Inferior parietal cortex (tissue), 1 donor: ENCODE results near the gene NPAS2.
A peak's percentile ranks its signal among the peaks of the same experiment; 100 is the strongest.

Source experiments
- DNase-seq: peaks from one replicate; pipeline ENCODE4 v3.0.0-alpha.2; 2016; ENCODE audit errors: extremely low spot score

NPAS2 gene

GRCh38 chr2:100965596-100965995 lies 145.7 kb downstream of the NPAS2 start:
- DNase-seq, result no peak

DNA sequence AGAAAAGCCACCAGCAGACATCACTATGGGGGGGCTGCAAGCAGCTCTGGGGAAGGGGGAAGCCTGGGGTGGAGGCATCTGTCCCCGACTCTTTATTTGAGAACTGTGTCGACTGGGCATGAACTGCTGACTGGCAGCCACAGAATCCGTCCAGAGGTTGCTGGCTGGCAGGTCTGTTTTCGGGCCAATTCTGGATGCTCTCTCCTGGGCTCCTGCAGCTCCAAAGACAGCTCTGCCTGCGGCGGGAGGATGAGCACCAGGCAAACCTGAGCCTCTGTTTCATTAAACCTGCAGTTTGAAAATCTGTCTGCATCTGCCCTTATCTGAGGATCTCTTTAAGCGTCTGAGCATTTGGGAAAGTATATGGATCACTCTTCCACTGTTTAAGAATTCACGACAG lies 147.8 kb downstream of the NPAS2 start:
- DNase-seq, result no peak

DNA sequence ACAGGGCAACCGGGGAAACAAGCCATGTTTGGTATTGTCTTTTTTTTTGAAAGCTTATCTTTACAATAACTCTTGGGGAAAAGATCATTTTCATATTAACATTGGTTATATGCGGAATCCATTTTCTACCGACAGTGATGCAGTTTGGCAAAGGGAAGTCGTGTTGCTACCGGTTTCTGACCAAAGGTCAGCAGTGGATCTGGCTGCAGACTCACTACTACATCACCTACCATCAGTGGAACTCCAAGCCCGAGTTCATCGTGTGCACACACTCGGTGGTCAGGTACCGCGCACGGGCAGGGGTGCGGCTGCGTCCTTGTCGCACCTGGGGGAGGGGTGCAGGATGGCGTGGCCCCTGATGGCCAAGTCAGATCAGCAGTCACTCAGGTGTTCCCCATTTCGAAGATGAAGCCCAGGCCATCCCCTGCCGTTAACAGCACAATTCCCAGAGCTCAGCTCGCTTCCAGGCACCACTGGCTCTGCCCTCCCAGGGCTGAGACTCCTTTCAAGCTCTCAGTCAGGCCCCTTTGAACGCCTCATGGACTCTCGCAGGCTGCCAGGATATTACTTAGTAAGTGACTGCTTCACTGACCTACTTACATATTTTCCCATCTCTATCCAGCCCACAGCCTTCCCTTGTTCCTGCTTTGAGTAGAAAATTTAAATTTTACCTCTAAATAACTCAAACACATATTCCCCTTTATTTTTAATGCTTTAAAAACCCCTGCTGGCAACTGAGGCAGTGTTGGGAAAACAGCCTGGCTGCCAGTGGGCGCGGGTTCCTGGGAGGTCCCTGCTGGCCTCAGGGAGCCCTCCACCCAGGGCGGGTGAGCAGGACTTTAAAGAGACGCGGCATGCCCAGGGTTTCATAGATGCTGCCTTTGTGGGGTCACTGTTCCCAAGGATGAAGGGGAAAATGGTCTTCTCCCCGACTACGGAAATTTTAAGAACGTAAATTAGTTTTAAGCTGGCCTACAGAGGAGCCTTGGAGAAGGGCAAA lies 148.5 kb downstream of the NPAS2 start:
- no peak for DNase-seq

GRCh38 chr2:100969998-100970397 lies 150.1 kb downstream of the NPAS2 start:
- DNase-seq, result no peak

DNA sequence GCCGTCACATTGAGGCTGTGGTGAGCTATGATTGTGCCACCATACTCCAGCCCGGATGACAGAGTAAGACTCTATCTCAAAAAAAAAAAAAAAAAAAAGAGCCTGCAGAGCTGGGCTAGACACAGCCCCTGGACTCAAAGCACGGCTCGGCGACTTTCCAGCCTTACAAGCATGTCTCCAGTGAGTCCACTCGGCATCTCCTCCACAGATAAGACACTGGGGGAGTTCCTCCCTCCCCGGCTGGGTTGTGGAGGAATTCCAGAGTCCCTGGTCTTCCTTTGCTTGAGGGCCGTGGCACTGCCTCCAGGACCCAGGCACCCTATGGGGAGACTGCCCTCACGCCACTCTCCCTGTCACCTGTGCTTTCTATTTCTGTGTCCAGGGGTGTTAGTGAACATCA lies 151.3 kb downstream of the NPAS2 start:
- DNase-seq, result no peak

- DNase-seq, result no peak
Observed at GRCh38 chr2:100972452-100972851, 152.5 kb downstream of the NPAS2 start.

DNA sequence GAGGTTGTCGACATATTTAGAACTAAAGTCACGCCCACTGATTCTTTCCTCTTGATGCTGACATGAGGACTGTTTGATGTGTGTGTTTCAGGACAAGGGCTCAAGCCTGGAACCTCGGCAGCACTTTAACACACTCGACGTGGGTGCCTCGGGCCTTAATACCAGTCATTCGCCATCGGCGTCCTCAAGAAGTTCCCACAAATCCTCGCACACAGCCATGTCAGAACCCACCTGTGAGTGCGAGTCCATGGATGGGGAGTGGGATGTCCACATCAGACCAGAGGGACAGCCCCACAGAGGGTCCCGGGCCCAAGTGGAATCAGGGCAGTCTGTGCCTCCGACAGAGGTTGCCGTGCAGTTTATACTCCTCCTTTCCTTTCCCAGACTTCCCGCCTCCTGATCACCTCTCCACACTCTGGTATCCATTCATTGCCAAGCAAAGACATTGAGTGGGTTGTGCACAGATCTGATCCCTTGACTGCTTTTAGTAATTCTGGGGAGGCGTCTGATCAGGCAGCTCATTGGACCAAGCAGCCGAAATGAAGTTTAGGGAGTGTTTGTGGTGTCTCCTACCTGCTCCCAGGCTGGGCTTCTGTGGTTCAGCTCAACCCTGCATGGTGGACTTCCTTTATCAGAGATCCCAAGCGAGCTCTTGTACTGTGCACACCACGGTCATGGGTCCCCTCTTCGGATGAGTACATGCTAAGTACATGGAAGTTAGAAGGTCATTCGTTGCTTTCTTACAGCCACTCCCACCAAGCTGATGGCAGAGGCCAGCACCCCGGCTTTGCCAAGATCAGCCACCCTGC lies 155.0 kb downstream of the NPAS2 start:
- no peak for DNase-seq

DNA sequence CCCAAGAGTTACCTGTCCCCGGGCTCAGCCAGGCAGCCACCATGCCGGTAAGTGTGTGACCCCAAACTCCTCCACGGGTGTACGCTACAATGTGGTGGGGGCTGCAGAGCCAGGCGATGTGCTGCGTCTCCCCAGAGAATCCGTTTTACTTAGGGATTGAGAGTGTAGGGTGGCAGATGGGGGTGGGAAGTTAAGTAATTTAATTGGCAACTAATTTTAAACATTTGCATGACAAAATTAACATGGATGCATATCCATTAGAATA lies 155.5 kb downstream of the NPAS2 start:
- no peak for DNase-seq

DNA sequence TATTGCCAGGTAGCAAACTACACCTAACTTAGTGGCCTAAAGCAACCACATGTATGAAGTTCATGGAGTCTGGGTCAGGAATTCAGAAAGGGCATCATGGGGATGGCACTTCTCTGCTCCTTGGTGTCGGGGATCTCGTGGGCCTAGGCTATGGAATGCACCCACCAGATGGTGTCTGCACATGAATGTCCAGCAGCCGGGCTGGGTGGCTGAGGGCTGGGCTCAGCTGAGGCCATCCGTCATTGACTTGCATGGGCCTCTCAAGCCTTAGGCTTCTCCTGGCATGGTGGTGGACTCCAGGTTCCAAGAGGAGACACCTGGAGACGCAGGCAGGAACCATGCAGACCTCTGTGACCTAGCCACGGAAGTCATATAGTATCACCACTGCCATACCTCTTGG lies 156.1 kb downstream of the NPAS2 start:
- DNase-seq, result no peak

GRCh38 chr2:100976645-100977391 lies 156.9 kb downstream of the NPAS2 start:
- no peak for DNase-seq

DNA sequence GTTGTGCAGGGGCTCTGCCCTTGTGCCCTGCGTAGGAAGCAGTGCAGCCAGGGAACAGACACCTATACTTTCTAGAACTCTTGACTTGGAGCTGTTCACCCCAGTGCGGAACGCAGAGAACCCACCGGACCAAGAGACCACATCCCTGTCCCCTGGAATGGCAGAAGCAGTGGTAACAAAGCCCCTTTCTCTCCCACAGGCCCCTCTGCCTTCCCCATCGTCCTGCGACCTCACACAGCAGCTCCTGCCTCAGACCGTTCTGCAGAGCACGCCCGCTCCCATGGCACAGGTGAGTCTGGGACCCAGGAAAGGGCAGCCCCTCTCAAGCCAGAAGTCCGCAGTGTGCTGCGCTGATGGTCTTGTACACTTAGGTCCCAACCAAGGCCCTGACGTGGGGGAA lies 157.6 kb downstream of the NPAS2 start:
- DNase-seq, result no peak

GRCh38 chr2:100978582-100979191 lies 158.7 kb downstream of the NPAS2 start:
- peak; percentile 32 for DNase-seq

GRCh38 chr2:100980046-100980445 lies 160.1 kb downstream of the NPAS2 start:
- DNase-seq, result no peak

DNA sequence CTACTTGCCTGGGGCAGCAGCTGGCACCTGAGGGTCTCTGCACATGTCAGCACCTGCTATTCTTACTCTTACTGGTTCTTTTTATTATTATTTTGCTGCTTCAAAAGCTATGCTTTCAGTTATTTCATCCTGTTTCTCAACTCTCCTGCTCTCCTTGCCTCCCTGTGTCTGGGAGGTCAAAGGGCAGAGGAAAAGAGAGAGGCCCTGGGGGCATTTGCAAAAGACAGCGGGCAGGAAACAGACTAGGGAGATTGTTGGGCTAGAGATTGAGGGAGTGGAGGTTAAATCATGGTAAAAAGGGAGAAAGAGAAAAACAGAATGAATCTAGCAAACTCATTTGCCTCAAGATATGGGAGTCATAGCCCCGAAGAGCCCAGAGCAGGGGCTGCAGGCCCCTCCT lies 161.1 kb downstream of the NPAS2 start:
- DNase-seq, result no peak

DNA sequence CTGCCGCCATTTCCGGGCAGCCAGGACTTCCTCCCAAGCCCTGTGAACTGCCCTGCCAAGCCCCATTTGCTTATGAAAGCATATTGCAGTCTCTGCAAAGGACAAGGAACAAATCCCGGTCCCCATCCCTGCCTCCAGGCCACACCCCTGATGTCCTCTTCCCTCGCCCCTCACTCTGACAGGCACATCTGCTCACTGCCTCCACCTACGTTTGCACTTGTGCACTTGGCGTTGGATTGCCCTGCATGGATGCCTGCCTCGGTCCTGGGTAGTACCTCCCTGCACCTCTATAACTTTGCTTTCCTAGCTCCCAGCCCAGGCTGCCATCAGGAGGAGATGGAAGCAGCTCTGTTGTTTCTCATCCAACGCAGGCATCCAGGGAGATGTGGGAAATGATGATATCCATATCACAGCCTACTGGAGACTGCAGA lies 162.5 kb downstream of the NPAS2 start:
- no peak for DNase-seq

- DNase-seq, result no peak
Observed at GRCh38 chr2:100983201-100983600, 163.3 kb downstream of the NPAS2 start.

DNA sequence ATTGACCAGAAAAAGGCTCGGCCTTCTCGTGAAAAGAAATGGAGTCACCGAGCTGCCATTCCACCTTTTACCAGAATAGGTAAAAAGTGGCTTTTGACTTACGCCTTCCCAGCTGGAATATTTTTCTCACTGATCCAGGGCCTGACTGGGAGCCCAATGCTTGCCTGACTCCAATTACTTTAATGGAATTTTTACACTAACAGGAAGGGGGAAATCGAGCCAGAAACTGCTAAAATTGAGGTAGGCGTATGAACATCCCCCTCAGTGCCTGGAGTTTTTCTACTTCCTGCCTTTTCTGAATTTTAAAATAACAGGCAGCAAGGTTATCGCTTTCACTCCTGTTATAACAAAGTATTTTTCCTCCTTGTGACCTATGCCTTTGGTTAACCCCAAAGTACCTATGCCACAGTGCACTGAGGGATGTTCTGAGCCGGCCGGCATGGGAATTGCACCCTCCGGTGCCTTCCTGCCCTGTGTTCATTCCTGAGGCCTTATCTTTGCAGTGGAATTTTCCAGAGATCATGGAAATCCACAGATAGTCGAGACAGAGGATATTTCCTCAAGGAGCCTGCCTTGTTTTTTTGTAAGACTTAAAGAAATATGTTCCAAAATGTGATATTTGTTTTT lies 163.9 kb downstream of the NPAS2 start:
- DNase-seq, result peak; percentile 24

DNA sequence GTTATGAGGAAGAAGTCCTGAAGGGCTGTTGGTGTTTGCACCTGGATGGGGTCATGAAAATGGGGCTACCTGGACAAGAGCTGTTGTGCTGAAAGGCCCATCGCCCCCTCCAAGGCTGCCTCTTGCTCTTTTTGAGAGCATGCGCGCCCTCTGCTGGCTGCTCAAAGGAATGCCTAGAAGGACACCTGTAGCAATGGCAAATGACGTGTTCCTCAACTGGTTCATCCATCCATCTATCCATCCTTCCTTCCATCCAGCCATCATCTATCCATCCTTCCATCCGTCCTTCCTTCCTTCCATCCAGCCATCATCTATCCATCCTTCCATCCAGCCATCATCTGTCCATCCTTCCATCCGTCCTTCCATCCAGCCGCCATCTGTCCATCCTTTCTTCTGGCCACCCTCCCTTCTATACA lies 165.0 kb downstream of the NPAS2 start:
- DNase-seq, result peak; percentile 81

DNA sequence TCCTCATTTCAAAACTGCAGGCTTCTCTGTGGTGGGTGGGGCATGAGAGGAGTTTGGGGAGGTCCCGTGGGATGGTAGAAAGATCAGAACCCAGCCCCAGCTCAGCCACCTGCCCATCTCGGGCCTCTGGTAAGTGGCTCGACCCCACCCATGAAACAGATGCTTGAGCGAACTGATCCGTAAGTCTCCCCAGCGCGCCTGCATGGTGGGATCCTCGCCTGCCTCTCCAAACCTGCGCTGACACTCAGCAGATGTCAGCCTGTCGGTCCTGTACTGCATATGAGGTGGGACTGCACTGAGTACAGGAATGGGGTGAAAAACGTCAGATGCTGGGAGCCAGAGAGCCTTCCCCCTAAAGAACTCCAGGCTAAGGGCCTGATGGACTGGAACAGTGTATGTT lies 166.2 kb downstream of the NPAS2 start:
- no peak for DNase-seq

GRCh38 chr2:100987536-100987935 lies 167.6 kb downstream of the NPAS2 start:
- DNase-seq, result no peak

DNA sequence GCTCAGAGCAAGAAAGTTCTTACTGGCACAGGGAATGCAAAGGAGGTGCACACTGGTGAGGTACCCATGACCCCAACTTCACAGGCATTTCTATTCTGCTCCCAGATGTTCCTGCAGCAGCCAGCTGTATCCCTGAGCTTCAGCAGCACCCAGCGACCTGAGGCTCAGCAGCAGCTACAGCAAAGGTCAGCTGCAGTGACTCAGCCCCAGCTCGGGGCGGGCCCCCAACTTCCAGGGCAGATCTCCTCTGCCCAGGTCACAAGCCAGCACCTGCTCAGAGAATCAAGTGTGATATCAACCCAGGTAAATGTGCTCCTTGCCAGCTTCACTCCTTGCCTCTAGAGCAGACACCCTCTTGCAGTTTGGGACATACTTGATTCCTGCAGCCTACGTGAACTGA lies 168.0 kb downstream of the NPAS2 start:
- no peak for DNase-seq
